Activated T-cell treated with anti-CD3 and anti-CD28 coated beads, Interleukin-2, amount 50 U/mL, for 4 hours (primary cell): ENCODE measurements around the gene ACTL9. TPM values are rescaled to one million over a fixed set of nuclear protein-coding genes. Genes with fewer than 3 reads are reported as not detected.
"Not testable (repeated sequence)": the region's sequence is repeated elsewhere in the genome, so short reads cannot be mapped to it uniquely, and the experiment has no call there.

Experiments
- ATAC-seq, 2 donors: fragments of 200-7000 bp; cut with Tn5 transposase; one replicate each; pipeline ENCODE4 v1.10.0; 2021
- DNase-seq: peaks from one replicate; pipeline ENCODE4 v3.0.0-alpha.2; 2020
- H3K27me3 Mint-ChIP-seq: one replicate; pipeline ENCODE4 v1.8.0; 2021; ENCODE audit warnings: low read depth, mixed read lengths
- H3K36me3 Mint-ChIP-seq: one replicate; pipeline ENCODE4 v1.8.0; 2022; ENCODE audit warnings: mixed read lengths; ENCODE audit not compliant: insufficient read depth
- H3K4me1 Mint-ChIP-seq: one replicate; pipeline ENCODE4 v1.8.0; 2021; ENCODE audit warnings: low read depth, mixed read lengths
- H3K4me3 Mint-ChIP-seq: one replicate; pipeline ENCODE4 v1.8.0; 2021; ENCODE audit warnings: mild to moderate bottlenecking, moderate library complexity, mixed read lengths
- H3K9me3 Mint-ChIP-seq: one replicate; pipeline ENCODE4 v1.8.0; 2021; ENCODE audit warnings: mixed read lengths
- total RNA-seq, 3 donors: library from RNA; stranded (reverse); gene quantifications; one replicate each; pipeline ENCODE4 v1.2.1, GENCODE V29; 2021

ACTL9 gene
- total RNA-seq: not detected

DNA sequence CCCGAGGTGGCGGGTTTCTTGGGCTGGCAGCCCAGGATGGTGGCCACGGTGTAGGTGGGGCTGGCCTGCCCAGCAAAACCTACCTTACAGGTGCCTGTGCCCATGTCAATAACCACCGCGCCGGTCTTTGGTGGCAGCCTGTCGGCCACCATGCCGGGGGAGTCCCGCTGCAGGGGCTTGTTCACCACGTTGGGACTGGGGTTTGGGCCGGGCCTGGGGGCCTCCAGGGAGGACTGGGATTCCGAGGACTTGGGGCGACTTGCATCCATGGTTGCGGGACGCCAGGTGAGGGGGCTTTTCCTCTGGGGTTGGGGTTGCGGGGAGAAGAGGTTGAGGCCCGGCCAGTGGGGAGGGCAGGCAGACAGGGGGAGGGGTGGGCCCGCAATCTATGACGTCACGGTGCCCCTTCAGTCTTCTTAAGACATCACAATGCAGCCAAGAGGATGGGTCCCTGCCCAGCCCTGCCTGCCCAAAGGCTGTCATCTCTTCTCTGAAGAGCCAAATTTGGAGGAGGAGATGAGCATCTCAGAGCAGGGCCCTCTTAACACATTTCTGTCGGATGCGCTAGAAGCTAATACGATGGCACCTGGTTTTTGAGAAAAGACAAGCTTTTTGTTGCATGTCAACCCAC lies at the start of gene ACTL9:
Gene ACTL9 (minus strand): TSS at position 363 of the 631 bp plus-strand sequence. CDS start 94 bp downstream, at position 269.
- Mint-ChIP-seq H3K36me3 (no peaks in the 10 kb centered on the region), H3K9me3 (no peaks in the 10 kb centered on the region), H3K4me1 (peaks cover 64% of the 10 kb centered on the region), H3K4me3 (no peak within 1 kb of the TSS), H3K27me3 (peaks cover 6% of the 10 kb centered on the region)
- ATAC-seq (no peak), DNase-seq (no peak)

DNA sequence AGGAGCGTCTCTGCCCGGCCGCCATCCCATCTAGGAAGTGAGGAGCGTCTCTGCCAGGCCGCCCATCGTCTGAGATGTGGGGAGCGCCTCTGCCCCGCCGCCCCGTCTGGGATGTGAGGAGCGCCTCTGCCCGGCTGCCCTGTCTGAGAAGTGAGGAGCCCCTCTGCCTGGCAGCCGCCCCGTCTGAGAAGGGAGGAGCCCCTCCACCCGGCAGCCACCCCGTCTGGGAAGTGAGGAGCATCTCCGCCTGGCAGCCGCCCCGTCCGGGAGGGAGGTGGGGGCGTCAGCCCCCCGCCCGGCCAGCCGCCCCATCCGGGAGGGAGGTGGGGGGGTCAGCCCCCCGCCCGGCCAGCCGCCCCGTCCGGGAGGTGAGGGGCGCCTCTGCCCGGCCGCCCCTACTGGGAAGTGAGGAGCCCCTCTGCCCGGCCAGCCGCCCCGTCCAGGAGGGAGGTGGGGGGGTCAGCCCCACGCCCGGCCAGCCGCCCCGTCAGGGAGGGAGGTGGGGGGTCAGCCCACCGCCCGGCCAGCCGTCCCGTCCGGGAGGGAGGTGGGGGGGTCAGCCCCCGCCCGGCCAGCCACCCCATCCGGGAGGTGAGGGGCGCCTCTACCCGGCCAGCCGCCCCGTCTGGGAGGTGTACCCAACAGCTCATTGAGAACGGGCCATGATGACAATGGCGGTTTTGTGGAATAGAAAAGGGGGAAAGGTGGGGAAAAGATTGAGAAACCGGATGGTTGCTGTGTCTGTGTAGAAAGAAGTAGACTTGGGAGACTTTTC lies 40.9 kb upstream of the ACTL9 start:
- not testable (repeated sequence) for ATAC-seq, DNase-seq, H3K9me3 Mint-ChIP-seq, H3K36me3 Mint-ChIP-seq, H3K27me3 Mint-ChIP-seq, H3K4me1 Mint-ChIP-seq, H3K4me3 Mint-ChIP-seq

DNA sequence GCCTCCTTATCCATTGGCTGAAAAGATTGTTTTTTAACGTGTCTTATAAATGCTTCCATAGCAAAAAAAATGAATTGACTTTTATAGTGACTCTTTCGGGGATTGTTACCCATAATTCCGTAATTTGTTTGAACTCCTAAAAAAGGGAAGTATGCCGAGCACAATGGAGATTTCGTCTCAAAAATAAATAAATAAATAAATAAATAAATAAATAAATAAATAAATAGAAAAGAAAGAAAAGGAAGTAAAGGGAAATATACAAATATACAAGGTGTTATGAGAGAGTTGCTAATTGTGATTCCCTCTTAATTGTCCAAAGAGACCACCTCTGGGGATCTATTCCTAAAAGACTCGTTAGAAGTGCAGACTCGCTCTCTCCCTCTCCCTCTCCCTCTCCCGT lies 39.8 kb upstream of the ACTL9 start:
- H3K36me3 Mint-ChIP-seq: no peaks in the 10 kb centered on the region
- no peak for DNase-seq
- H3K4me1 Mint-ChIP-seq: no peaks in the 10 kb centered on the region
- H3K9me3 Mint-ChIP-seq: no peaks in the 10 kb centered on the region
- H3K27me3 Mint-ChIP-seq: no peaks in the 10 kb centered on the region
- no peak for ATAC-seq
- no peak overlapping the region for H3K4me3 Mint-ChIP-seq

- DNase-seq (no peak), ATAC-seq (no peak)
- H3K36me3 Mint-ChIP-seq: no peaks in the 10 kb centered on the region
- H3K4me1 Mint-ChIP-seq: no peaks in the 10 kb centered on the region
- no peak overlapping the region for H3K4me3 Mint-ChIP-seq
- peaks cover 2% of the 10 kb centered on the region for H3K27me3 Mint-ChIP-seq
- H3K9me3 Mint-ChIP-seq: no peaks in the 10 kb centered on the region
Measured at GRCh38 chr19:8731428-8732169, 33.0 kb upstream of the ACTL9 start.

DNA sequence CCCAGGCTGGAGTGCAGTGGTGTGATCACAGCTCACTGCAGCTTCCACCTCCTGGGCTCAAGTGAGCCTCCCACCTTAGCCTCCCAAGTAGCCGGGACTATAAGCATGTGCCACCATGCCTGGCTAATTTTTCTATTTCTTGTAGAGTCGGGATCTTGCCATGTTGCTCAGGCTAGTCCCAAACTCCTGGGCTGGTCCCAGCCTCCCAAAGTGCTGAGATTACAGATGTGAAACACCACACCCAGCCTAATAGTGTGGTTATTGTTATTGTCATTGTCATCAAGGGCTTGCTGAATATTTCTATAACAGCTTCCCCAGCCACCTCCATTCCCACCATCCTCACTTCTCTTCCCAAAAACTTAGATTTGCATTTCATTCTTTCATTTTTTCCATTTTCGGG lies 25.7 kb upstream of the ACTL9 start:
- Mint-ChIP-seq H3K4me1 (no peaks in the 10 kb centered on the region), H3K4me3 (no peak overlapping the region), H3K27me3 (peaks cover 8% of the 10 kb centered on the region), H3K9me3 (no peaks in the 10 kb centered on the region), H3K36me3 (no peaks in the 10 kb centered on the region)
- no peak for ATAC-seq
- no peak for DNase-seq

DNA sequence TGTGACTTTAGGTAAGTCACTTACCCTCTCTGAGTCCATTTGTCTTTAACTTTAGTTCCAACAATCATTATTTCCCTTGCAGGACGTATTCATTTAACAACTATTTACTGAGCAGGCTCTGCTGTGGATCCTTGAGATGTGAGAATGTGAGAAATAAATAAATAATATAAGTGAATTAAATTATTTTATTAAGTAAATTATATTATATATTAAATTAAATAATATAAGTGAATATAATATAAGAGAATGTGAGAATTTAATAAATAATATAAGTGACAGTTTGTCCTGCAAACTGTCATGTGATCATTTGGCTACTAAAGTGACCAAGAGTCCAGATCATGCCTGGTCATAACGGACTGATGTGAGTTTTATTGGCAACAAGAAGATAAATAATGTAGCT lies 23.4 kb upstream of the ACTL9 start:
- no peak overlapping the region for H3K4me3 Mint-ChIP-seq
- H3K27me3 Mint-ChIP-seq: peaks cover 8% of the 10 kb centered on the region
- ATAC-seq (no peak), DNase-seq (no peak)
- H3K4me1 Mint-ChIP-seq: no peaks in the 10 kb centered on the region
- no peaks in the 10 kb centered on the region for H3K36me3 Mint-ChIP-seq
- peaks cover 4% of the 10 kb centered on the region for H3K9me3 Mint-ChIP-seq

GRCh38 chr19:8721334-8721733 lies 22.7 kb upstream of the ACTL9 start, which contains the start of gene OR2Z1:
TSS of gene OR2Z1 (plus strand) at chr19:8721634. CDS start at chr19:8731029, 9,395 bp downstream.
- no peak for DNase-seq
- Mint-ChIP-seq H3K4me1 (no peaks in the 10 kb centered on the region), H3K36me3 (no peaks in the 10 kb centered on the region), H3K27me3 (peaks cover 8% of the 10 kb centered on the region), H3K4me3 (no peak within 1 kb of the TSS), H3K9me3 (peaks cover 4% of the 10 kb centered on the region)
- no peak for ATAC-seq

DNA sequence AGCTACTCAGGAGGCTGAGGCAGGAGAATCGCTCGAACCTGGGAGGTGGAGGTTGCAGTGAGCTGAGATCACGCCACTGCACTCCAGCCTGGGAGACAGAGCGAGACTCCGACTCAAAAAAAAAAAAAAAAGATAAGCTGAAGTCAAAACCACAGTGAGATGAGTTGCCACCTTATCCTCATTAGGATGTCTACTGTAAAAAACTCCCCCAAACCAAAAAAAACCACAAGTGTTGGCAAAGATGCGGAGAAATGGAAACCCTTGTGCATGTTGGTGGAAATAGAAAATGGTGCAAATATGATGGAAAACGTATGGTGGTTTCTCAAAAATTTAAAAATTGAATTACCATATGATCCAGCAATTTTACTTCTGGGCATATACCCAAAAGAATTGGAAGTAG lies 11.7 kb upstream of the ACTL9 start:
- DNase-seq, H3K27me3 Mint-ChIP-seq, H3K36me3 Mint-ChIP-seq, ATAC-seq, H3K4me3 Mint-ChIP-seq: not testable (repeated sequence)
- Mint-ChIP-seq H3K4me1 (peaks cover 14% of the 10 kb centered on the region), H3K9me3 (peaks cover 12% of the 10 kb centered on the region)

GRCh38 chr19:8705742-8706141 lies 7.1 kb upstream of the ACTL9 start:
- Mint-ChIP-seq H3K36me3 (no peaks in the 10 kb centered on the region), H3K9me3 (no peaks in the 10 kb centered on the region), H3K4me1 (peaks cover 58% of the 10 kb centered on the region), H3K27me3 (no peaks in the 10 kb centered on the region), H3K4me3 (peak overlapping the region; percentile 4)
- DNase-seq (no peak), ATAC-seq (no peak)

DNA sequence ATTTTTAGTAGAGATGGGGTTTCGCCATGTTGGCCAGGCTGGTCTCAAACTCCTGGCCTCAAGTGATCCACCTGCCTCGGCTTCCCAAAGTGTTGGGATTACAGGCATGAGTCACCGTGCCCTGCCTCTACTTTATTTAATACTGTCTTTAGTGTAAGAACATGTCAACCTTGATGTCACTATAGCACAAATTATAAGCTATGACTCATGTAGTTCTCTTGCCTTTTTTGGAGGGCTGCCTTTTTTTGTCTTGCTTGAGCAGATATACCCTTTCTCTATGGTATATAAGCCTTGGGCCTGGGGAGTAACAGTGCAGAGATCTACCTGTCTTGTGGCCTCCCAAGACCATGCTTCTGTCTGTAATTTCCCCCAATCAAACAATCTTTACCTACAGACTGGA lies 6.7 kb upstream of the ACTL9 start:
- not testable (repeated sequence) for H3K36me3 Mint-ChIP-seq, DNase-seq, H3K9me3 Mint-ChIP-seq, H3K27me3 Mint-ChIP-seq
- Mint-ChIP-seq H3K4me1 (peaks cover 63% of the 10 kb centered on the region), H3K4me3 (peak overlapping the region; percentile 4)
- ATAC-seq: peak in 1 of 2 donors; percentile 10

GRCh38 chr19:8703223-8703622 lies 4.6 kb upstream of the ACTL9 start:
- H3K9me3 Mint-ChIP-seq: no peaks in the 10 kb centered on the region
- peaks cover 64% of the 10 kb centered on the region for H3K4me1 Mint-ChIP-seq
- DNase-seq (no peak), ATAC-seq (no peak)
- no peak overlapping the region for H3K4me3 Mint-ChIP-seq
- H3K36me3 Mint-ChIP-seq: no peaks in the 10 kb centered on the region
- no peaks in the 10 kb centered on the region for H3K27me3 Mint-ChIP-seq

- ATAC-seq (peak; percentile 84 to 93), DNase-seq (peak; percentile 28)
- Mint-ChIP-seq H3K4me1 (peaks cover 64% of the 10 kb centered on the region), H3K9me3 (no peaks in the 10 kb centered on the region), H3K4me3 (peak overlapping the region; percentile 35), H3K27me3 (no peaks in the 10 kb centered on the region), H3K36me3 (no peaks in the 10 kb centered on the region)
Measured at GRCh38 chr19:8702350-8702749, 3.8 kb upstream of the ACTL9 start.

GRCh38 chr19:8700956-8701355 lies 2.4 kb upstream of the ACTL9 start:
- no peak for DNase-seq
- Mint-ChIP-seq H3K4me1 (peaks cover 73% of the 10 kb centered on the region), H3K27me3 (peaks cover under 1% of the 10 kb centered on the region), H3K9me3 (no peaks in the 10 kb centered on the region), H3K36me3 (no peaks in the 10 kb centered on the region), H3K4me3 (no peak overlapping the region)
- ATAC-seq: no peak

DNA sequence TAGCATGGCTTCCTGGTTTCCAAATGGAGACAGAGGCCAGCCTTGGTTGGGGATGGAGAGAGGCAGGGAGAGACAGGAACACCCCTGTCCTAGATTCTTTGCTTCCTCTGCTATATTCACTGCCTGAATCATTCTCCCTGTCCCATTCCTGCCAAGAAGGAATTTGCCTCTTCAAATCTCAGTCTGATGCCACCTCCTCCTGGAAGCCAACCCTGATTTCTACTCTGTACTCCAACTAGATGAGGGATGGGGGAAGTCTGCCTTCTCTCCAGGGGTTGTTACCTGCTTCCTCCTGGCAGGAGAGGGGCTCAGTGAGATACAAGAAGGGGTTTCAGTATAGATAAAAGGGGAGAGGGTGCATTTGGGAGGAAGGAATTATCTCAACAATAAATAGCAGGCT lies 1.3 kb upstream of the ACTL9 start:
- H3K9me3 Mint-ChIP-seq: no peaks in the 10 kb centered on the region
- H3K36me3 Mint-ChIP-seq: no peaks in the 10 kb centered on the region
- peaks cover 6% of the 10 kb centered on the region for H3K27me3 Mint-ChIP-seq
- H3K4me3 Mint-ChIP-seq: no peak overlapping the region
- DNase-seq (no peak), ATAC-seq (no peak)
- peaks cover 68% of the 10 kb centered on the region for H3K4me1 Mint-ChIP-seq
